GM21825 (cell line): ENCODE results near the gene RGL4.
"Not testable (repeated sequence)": the region's sequence is repeated elsewhere in the genome, so short reads cannot be mapped to it uniquely, and the experiment has no call there.

ENCODE experiments used
- ATAC-seq: cut with Tn5 transposase; IDR thresholded peaks from one replicate; pipeline ENCODE4 v1.9.1; 2021; ENCODE audit warnings: mild to moderate bottlenecking, moderate library complexity; ENCODE audit not compliant: unreplicated experiment

Gene RGL4

DNA sequence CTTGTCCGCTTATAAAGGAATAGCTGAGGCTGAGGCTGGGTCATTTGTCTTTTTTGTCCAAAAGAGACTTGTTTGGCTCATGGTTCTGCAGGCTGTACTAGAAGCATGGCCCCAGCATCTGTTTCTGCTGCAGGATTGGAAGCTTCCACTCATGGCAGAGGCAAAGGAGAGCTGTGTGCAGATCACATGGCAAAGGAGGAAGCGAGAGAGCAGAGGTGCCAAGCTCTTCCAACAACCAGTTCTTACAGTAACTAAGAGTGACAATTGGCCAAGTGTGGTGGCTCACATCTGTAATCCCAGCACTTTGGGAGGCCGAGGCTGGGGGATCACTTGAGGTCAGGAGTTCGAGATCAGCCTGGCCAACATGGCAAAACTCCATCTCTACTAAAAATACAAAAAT lies 37.3 kb downstream of the RGL4 start:
- not testable (repeated sequence) for ATAC-seq

DNA sequence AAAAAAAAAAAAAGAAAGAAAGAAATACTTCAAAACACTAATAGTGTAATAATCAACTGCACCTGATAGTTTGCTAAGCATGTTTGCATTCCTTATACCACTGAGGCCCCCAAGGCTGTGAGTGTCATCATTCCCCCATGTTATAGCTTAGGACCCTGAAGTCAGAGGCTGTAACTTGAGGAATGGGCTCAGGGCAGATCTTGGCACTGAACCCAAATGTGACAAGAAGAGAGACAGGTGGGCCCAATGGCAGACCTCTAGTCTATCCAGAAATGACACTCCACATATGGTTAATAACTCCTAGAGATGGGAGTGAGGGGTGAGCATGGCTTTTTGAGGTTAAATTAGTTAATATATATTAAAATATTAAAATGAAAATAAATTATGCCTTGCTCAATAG lies 46.9 kb downstream of the RGL4 start:
- no peak for ATAC-seq

DNA sequence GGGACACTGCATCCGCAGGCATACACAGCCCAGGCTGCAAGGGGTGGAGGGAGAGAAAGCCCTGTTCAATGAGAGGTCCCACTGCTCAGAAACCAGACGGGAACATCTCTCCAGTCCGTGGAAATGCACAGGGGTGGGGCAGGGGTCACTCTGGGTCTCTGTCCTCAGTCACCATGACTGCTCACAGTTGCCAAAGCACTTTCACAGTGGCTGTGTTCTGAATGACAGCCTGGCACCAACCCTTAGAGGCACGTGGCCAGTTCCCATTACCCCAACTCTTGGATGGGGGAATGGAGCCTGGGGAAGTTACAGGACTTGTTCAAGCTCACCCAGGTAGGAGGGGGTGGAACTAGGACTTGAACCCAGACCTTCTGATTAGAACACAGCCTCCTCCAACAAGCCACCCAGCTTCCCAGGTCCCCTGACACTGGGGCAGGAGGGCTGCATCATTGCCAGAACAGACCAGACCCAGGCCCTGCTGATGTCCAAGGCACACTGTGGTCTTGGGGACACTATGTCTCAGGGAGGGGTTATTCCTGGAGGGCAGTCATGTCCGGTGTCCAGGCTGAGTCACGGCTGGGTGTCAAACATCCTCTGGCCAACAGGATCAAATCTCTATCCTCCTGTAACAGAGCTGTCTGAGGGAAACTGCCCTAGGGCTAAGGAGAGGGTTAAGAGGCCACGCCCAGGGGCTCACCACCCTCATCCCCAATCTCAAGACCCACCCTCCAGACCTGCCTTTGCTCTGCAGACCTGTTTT lies 51.9 kb downstream of the RGL4 start:
- no peak for ATAC-seq

DNA sequence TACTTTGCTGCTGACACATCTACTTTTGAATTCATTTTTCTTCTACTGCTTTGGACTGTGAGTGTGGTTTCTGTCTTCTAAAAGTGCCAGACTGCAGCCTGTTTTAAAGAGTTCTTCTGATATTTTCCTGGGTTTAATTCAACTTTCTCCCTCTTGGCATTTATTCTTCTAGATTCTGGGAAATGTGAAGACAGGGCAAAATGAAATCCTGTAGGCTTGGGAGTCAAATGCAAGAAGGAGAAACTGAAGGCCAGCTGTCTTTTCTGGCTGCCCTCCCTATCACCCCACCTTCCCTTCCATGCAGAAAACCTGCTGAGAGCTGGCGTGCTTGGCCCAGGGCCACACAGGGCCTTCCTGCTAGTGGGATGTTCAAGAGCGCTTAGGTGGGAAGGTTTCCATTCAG lies 52.5 kb downstream of the RGL4 start:
- no peak for ATAC-seq

DNA sequence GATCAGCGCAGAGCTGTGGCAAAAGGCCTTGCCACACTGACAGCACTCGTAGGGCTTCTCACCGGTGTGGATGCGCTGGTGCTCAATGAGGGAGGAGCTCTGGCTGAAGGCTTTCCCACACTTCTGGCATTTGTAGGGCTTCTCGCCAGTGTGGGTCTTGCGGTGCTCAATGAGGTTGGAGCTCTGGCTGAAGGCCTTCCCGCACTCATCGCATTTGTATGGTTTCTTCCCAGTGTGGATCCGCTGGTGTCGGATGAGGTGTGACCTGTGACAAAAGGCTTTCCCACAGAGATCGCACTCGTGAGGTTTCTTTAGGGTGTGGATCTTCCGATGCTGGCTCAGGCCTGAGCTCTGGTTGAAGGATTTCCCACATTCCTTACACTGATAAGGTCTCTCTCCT lies 53.2 kb downstream of the RGL4 start:
- no peak for ATAC-seq

DNA sequence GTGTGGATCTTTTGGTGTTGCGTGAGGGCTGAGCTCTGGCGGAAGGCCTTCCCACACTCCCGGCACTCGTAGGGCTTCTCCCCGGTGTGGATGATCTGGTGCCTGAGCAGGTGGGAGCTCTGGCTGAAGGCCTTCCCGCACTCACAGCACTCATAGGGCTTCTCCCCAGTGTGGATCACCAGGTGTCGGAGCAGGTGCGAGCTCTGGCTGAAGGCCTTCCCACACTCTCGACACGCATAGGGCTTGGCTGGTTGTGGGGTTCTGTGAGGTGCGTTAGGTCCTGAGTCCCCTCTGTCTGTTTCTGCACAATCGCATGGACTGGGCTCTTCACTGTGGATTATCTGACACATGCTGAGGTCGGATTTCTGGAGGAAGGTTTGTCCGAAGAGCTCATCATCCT lies 53.7 kb downstream of the RGL4 start:
- no peak for ATAC-seq

DNA sequence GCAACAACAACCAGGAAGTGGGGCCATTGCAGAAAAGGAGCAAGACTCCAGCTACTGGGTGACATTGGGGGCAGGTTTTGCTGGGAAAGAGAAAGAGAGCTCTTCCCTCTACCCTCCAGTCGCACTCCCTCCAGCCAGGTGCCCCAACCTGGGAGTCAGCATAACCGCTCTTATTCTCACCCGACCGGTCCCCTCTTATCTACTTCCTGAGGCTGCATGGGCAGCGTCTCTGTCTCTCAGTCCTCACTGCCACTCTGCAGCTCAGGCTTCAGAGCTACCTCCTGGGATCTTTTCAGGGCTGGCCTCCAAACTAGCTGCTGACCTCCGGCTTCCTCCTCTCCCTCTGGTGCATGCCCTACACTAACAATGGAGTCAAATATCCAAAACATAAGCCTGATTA lies 55.0 kb downstream of the RGL4 start:
- no peak for ATAC-seq
